Measurements from ENCODE around the gene PLPP3. TPM values are rescaled to one million over a fixed set of nuclear protein-coding genes. Genes with fewer than 3 reads are reported as not detected.

The PLPP3 gene
- polyA plus RNA-seq, 3 donors, result 0.21 to 0.32 TPM; not detected in 1

DNA sequence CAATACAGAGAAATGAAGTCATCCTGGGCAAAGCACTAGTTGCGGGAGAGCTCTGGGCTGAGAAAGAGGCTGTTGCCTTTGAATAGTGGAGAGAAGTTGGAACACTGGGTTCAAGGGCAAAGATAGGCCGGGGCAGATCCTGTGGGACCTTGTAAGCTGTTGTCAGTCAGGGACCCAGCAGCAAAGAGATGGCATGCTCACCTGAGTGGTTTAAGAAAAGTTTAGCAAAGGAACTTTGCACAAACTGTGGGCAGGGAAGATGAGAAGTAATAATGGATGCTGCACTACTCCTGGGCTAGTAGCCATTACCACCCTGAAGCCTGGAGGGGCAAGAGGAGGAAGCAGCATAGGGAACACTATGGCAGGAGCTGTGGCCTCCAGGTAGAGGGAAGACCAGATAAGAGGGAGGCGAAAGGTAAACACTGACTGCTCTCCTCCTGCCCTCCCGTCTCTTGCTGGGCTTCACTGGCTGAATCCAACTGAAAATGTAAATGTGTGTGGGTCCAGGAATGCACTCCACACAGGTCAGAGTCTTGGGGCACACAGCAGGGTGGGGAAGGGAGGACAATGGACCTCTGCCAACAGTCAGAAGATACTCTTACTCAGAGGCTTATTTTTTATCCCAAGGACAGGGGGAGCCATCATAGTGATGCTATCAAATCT lies 129.2 kb downstream of the PLPP3 start:
- no peak overlapping the region for H3K4me2 ChIP-seq (replicated peaks; ENCODE audit: extremely low read depth, low read length, poor library complexity, severe bottlenecking)
- H2AFZ ChIP-seq (ENCODE audit: insufficient read depth, low read depth, low read length, poor library complexity, severe bottlenecking), result no peak overlapping the region
- H3K27ac Mint-ChIP-seq, result no peak overlapping the region
- peaks cover 8 to 17% of the 10 kb centered on the region in 2 donors for H3K4me1 ChIP-seq (ENCODE audit: control insufficient read depth in 1 of 2, insufficient read depth in 2 of 2, low read length in 2 of 2)
- no peaks in the 10 kb centered on the region for H3K27me3 ChIP-seq (ENCODE audit: control insufficient read depth in 2 of 2, insufficient read depth in 2 of 2, low read length in 2 of 2)
- no peaks in the 10 kb centered on the region for H4K20me1 ChIP-seq (ENCODE audit: insufficient read depth, low read length)
- H3K36me3 ChIP-seq (replicated peaks in 1 of 2; ENCODE audit: control insufficient read depth in 1 of 2, insufficient read depth in 2 of 2, low read length in 2 of 2), result no peaks in the 10 kb centered on the region
- H3K4me1 Mint-ChIP-seq, result peaks cover 14% of the 10 kb centered on the region
- no peak overlapping the region for H3K4me3 ChIP-seq (replicated peaks in 1 of 3; ENCODE audit: low read depth in 2 of 3, low read length in 3 of 3)
- H3K79me2 ChIP-seq (ENCODE audit: insufficient read depth, low read length), result no peaks in the 10 kb centered on the region
- no peak overlapping the region for H3K27ac ChIP-seq (ENCODE audit: low read depth in 1 of 2, low read length in 2 of 2)
- H3K9me3 Mint-ChIP-seq, result no peaks in the 10 kb centered on the region
- TF ChIP-seq, protein P1, sequence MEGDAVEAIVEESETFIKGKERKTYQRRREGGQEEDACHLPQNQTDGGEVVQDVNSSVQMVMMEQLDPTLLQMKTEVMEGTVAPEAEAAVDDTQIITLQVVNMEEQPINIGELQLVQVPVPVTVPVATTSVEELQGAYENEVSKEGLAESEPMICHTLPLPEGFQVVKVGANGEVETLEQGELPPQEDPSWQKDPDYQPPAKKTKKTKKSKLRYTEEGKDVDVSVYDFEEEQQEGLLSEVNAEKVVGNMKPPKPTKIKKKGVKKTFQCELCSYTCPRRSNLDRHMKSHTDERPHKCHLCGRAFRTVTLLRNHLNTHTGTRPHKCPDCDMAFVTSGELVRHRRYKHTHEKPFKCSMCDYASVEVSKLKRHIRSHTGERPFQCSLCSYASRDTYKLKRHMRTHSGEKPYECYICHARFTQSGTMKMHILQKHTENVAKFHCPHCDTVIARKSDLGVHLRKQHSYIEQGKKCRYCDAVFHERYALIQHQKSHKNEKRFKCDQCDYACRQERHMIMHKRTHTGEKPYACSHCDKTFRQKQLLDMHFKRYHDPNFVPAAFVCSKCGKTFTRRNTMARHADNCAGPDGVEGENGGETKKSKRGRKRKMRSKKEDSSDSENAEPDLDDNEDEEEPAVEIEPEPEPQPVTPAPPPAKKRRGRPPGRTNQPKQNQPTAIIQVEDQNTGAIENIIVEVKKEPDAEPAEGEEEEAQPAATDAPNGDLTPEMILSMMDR (IDR thresholded peaks at IDR 0.05), result no peak
- H3K9me3 ChIP-seq (replicated peaks in 1 of 2; ENCODE audit: control insufficient read depth in 1 of 2, insufficient read depth in 1 of 2, low read length in 2 of 2), result no peaks in the 10 kb centered on the region
- no peak overlapping the region for H3K4me3 Mint-ChIP-seq
- no peak for DNase-seq
- H3K9ac ChIP-seq (ENCODE audit: insufficient read depth, low read length, poor library complexity, severe bottlenecking), result no peak overlapping the region
- intact Hi-C loops (cut with micrococcal nuclease), result no loop called here
- H3K36me3 Mint-ChIP-seq, result no peaks in the 10 kb centered on the region
- 90% methylated on average over 4 of the region's 4 CpGs for WGBS (ENCODE audit: insufficient coverage)
- peaks cover 0 to 7% (median 4%) of the 10 kb centered on the region in 3 donors for H3K27me3 Mint-ChIP-seq (ENCODE audit: low read depth in 3 of 3)

DNA sequence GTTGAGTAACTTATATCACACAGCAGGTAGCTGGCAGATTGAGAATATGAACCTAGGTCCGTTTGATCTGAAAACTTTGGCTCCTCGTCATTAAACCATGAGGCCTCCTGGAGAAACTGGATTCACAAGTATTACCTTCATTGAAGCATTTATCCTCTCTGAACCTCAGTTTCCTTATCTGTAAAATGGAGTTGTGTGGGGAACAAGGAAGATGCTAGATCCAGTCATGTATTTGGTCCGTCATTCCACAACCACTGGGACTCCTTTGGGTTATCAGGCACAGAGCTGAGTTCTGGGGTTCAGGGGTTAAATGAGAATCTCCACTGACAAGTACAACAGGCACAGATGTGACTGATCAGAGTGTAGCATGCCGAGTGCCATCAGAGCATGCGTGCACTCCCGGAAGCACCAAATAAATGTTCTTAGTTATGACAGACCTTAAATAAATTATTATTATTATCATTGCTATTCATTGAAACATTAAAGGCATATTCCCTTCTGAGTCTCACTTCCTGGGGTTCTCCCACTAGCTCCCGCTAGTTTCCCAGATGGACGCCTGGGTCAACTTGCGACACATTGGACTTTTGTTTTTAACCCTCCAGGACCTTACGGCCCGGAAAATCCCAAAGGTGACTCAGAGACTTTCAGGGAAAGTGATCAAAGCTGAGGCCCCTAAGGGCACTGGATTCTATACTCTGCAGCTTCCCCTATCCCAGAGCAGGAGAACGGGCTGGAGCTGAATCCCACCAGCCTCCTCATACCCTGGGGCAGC lies 130.6 kb downstream of the PLPP3 start:
- no peaks in the 10 kb centered on the region for H4K20me1 ChIP-seq (ENCODE audit: insufficient read depth, low read length)
- H3K79me2 ChIP-seq (ENCODE audit: insufficient read depth, low read length), result no peaks in the 10 kb centered on the region
- intact Hi-C loops (cut with micrococcal nuclease), result no loop called here
- Mint-ChIP-seq H3K36me3 (no peaks in the 10 kb centered on the region), H3K27me3 (ENCODE audit: low read depth in 3 of 3) (peaks cover 0 to 5% (median 3%) of the 10 kb centered on the region in 3 donors), H3K9me3 (no peaks in the 10 kb centered on the region), H3K4me1 (peaks cover 20% of the 10 kb centered on the region), H3K27ac (no peak overlapping the region), H3K4me3 (no peak overlapping the region)
- 86% methylated on average over 5 of the region's 12 CpGs for WGBS (ENCODE audit: insufficient coverage)
- no peak overlapping the region for H3K27ac ChIP-seq (ENCODE audit: low read depth in 1 of 2, low read length in 2 of 2)
- H3K9ac ChIP-seq (ENCODE audit: insufficient read depth, low read length, poor library complexity, severe bottlenecking), result no peak overlapping the region
- DNase-seq, result peak in 1 of 3 donors; percentile 47
- TF ChIP-seq, protein P1 (IDR thresholded peaks at IDR 0.05), result no peak
- no peak overlapping the region for H3K4me3 ChIP-seq (replicated peaks in 1 of 3; ENCODE audit: low read depth in 2 of 3, low read length in 3 of 3)
- no peak overlapping the region for H2AFZ ChIP-seq (ENCODE audit: insufficient read depth, low read depth, low read length, poor library complexity, severe bottlenecking)
- H3K9me3 ChIP-seq (replicated peaks in 1 of 2; ENCODE audit: control insufficient read depth in 1 of 2, insufficient read depth in 1 of 2, low read length in 2 of 2), result no peaks in the 10 kb centered on the region
- no peaks in the 10 kb centered on the region for H3K27me3 ChIP-seq (ENCODE audit: control insufficient read depth in 2 of 2, insufficient read depth in 2 of 2, low read length in 2 of 2)
- no peaks in the 10 kb centered on the region for H3K36me3 ChIP-seq (replicated peaks in 1 of 2; ENCODE audit: control insufficient read depth in 1 of 2, insufficient read depth in 2 of 2, low read length in 2 of 2)
- H3K4me1 ChIP-seq (ENCODE audit: control insufficient read depth in 1 of 2, insufficient read depth in 2 of 2, low read length in 2 of 2), result peaks cover 15 to 25% of the 10 kb centered on the region in 2 donors
- H3K4me2 ChIP-seq (replicated peaks; ENCODE audit: extremely low read depth, low read length, poor library complexity, severe bottlenecking), result no peak overlapping the region
